GM10266 (cell line): ENCODE data around the gene MTMR2.

Experiments
- DNase-seq: peaks from one replicate; pipeline ENCODE4 v3.0.0; 2012; ENCODE audit errors: extremely low spot score
- TF ChIP-seq, protein P1 (sequence below): IDR thresholded peaks from 2 replicates; pipeline ENCODE4 v1.5.1; 2012; ENCODE audit warnings: mild to moderate bottlenecking, low read depth; ENCODE audit not compliant: control insufficient read depth, insufficient read depth; ENCODE audit errors: missing control alignments

The MTMR2 gene

DNA sequence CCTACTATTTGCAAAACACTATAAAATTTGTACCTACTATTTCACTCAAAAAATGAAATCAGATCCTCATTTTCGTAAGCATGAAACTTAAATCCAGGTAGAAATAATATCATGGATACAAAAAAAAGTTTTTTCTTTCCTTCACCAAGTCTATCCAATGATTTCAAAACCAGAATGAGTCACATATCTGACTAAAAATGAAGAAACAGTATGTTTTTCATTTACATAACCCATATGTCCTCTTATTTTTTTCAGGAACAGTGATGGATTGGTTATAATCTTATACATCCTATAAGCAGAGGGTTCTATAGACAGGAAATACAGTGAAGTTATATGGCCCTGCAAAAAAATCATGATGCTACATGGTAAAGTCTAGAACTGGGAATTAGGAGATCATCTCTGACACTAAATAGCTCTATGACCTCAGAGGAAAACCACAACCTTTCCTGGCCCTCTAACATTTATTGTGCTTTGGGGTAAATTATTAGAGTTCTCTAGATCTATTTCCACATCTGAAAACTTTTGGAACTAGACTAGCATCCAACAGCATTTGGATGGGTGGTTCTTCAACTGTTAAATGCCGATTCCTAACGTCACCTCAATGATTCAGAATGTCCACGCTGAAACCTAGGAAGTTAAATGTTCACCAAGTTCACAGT lies 10.9 kb downstream of the MTMR2 start:
- no peak for DNase-seq
- TF ChIP-seq, protein P1, sequence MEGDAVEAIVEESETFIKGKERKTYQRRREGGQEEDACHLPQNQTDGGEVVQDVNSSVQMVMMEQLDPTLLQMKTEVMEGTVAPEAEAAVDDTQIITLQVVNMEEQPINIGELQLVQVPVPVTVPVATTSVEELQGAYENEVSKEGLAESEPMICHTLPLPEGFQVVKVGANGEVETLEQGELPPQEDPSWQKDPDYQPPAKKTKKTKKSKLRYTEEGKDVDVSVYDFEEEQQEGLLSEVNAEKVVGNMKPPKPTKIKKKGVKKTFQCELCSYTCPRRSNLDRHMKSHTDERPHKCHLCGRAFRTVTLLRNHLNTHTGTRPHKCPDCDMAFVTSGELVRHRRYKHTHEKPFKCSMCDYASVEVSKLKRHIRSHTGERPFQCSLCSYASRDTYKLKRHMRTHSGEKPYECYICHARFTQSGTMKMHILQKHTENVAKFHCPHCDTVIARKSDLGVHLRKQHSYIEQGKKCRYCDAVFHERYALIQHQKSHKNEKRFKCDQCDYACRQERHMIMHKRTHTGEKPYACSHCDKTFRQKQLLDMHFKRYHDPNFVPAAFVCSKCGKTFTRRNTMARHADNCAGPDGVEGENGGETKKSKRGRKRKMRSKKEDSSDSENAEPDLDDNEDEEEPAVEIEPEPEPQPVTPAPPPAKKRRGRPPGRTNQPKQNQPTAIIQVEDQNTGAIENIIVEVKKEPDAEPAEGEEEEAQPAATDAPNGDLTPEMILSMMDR = no peak

DNA sequence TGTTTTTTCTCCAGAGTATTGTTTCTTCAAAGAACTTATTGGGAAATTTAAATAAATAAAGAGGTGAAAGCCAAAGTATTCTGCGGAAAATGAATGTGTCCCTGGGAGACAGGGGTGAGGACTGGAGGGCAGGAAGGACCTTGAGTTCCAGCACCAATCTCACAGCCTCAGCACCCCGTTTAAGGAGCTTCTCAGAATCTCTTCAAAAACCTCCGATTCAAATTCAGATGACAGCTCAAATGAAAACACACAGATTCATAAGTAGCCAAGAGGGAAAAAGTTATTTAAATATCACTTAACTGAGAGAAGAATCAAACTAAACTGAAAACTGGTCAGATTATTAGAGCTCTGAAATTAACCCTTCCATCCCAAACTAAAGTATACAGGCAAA lies 12.5 kb downstream of the MTMR2 start:
- TF ChIP-seq, protein P1 = no peak

DNA sequence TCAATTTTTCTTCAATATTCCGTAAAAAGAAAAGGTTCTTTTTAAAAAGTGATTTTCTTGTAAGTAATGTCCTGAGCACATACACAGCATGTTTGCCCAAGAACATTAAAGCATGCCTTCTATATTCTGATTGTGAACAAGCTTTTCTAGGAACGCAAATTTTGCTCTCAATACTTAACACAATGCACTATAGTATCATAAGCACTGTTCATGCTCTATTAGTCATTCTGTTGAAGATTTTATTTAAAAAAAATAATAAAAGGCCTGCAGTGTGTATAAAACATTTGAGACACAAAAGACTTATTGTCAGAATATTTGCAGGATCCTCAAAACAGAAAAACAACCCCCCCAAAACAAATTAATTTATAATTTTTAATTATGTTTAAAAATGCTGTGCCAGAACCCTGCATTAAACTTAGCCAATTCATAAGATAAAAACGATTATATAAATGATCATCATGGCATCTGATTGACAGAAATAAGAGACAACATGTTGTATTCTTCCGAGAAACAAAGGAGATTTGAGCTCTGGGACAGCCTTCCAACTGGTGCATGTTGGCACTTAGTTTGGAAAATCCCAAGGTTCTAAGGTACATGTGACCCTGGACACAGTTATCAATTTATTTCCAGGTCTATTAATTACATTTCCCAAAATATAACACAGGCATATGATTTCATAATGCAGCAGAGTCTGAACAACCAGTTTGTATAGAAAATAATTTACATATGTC lies 13.1 kb downstream of the MTMR2 start:
- TF ChIP-seq, protein P1 = no peak

More for the DNA sequence above, 12.5 kb downstream of the MTMR2 start:
- DNase-seq = no peak

DNA sequence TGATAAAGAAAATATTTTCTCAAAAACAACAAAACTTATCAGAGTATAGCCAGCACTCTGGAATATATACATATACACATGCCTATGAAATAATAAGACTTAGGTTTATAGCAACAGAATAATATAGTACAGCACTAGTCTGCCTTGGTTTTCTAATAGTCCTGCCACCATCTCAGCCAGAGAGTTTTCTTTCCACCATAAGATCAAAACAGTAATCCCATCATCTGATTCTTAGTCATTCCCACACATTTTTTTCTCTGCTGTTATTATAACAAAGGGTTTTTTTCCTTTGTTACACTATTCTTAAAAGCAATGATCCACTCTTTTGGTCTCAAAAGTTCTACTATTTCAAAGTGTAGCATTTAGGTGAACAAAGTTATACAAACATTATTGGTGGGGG lies 15.1 kb downstream of the MTMR2 start:
- no peak for DNase-seq
- TF ChIP-seq, protein P1 = no peak

More for the DNA sequence above, 13.1 kb downstream of the MTMR2 start:
- DNase-seq = no peak

DNA sequence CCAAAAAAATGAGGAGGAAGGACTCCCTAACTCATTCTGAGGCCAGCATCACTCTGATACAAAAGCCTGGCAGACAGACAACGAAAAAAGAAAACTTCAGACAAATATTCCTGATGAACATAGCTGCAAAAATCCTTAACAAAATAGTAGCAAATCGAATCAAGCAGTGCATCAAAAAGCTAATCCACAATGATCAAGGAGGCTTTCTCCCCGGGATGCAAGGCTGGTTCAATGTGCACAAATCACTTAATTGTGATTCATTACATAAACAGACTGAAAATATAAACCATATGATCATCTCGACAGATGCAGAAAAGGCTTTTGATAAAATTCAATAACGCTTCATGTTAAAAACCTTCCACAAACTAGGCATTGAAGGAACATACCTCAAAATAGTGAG lies 16.4 kb downstream of the MTMR2 start:
- DNase-seq = no peak
- TF ChIP-seq, protein P1 = no peak

DNA sequence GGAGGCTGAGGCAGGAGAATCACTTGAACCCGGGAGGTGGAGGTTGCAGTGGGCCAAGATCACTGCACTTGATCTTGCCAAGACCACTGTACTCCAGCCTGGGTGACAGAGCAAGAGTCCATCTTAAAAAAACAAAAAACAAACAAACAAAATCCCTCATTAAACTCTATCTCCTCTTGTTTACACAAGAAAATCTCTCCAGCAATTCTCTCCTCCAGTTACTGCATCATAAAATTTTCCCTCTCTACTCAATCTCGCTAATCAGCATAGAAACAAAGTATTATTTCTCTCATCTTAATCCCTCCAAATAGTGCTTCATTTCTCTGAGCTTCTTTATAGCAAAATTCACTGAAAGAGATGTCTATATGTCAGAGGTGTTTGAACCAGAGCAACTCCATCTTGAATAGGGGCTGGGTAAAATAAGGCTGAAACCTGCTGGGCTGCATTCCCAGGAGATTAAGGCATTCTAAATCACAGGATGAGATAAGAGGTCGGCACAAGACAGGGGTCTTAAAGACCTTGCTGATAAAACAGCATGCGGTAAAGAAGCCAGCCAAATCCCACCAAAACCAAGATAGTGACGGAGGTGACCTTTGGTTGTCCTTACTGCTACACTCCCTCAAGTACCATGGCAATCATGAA lies 19.8 kb downstream of the MTMR2 start:
- TF ChIP-seq, protein P1 = no peak
- DNase-seq = no peak

DNA sequence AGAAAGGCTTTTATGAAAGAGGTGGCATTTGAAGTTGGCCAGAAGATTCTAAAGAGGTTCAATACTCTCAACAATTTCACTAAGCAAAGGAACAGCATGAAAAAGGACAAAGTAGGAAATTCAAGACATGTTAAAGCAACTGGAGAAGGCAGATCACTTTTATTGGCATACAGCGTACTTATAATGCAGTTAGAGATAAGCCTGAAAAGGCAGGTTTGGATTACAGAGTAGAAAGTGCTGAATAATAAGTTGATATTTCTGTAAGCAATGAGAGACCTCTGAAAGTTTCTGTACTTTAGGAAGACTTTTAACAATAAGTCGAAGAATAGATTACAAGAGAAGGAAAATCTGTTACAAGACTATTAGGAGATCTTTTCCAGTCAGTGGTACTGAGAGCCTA lies 25.1 kb downstream of the MTMR2 start:
- DNase-seq = no peak
- TF ChIP-seq, protein P1 = no peak
